Keratinocyte (primary cell): ENCODE measurements around the gene PHACTR1. TPM values are rescaled to one million over a fixed set of nuclear protein-coding genes. Genes with fewer than 3 reads are reported as not detected.

Experiments used
- DNase-seq: peaks from one replicate; pipeline ENCODE4 v3.0.0-alpha.2; 2011; ENCODE audit warnings: low read depth, missing footprints, low spot score
- FAIRE-seq: peaks from 2 replicates; lab custom pipeline; 2011; peaks lifted over from hg19 to GRCh38; lab: Jason Lieb, UNC
- H2AFZ ChIP-seq: 2 replicates; pipeline ENCODE4 v1.6.0; 2012; ENCODE audit warnings: low read length, control low read depth, inconsistent platforms; ENCODE audit not compliant: control insufficient read depth
- H3K27ac ChIP-seq: 2 replicates; pipeline ENCODE4 v1.5.1; 2011; ENCODE audit warnings: low read length; ENCODE audit not compliant: control insufficient read depth, insufficient read depth
- H3K27me3 ChIP-seq: 3 replicates; pipeline ENCODE4 v1.6.0; 2011; ENCODE audit warnings: low read length; ENCODE audit not compliant: control insufficient read depth, insufficient read depth; ENCODE audit errors: extremely low read depth
- H3K36me3 ChIP-seq, 2 experiments: 2 replicates in 1 of 2; 3 replicates in 1 of 2; pipeline ENCODE4 v1.5.1; 2011; ENCODE audit warnings: low read length in 2 of 2, mild to moderate bottlenecking in 1 of 2; ENCODE audit not compliant: control insufficient read depth in 2 of 2, insufficient read depth in 2 of 2; ENCODE audit errors: extremely low read depth in 1 of 2
- H3K4me1 ChIP-seq: 3 replicates; pipeline ENCODE4 v1.5.1; 2011; ENCODE audit warnings: low read length; ENCODE audit not compliant: control insufficient read depth, insufficient read depth; ENCODE audit errors: extremely low read depth
- H3K4me2 ChIP-seq: 3 replicates; pipeline ENCODE4 v1.6.0; 2011; ENCODE audit warnings: low read depth, low read length; ENCODE audit not compliant: control insufficient read depth, insufficient read depth; ENCODE audit errors: extremely low read depth
- H3K4me3 ChIP-seq, 3 experiments: fragments of 200-600 bp in 1 of 3; sonication (generic) in 1 of 3; 2 replicates in 2 of 3; 3 replicates in 1 of 3; pipeline ENCODE4 v1.5.1; 2011 to 2016; ENCODE audit warnings: low read length in 3 of 3, mild to moderate bottlenecking in 3 of 3, control low read depth in 2 of 3, inconsistent platforms in 1 of 3, low read depth in 1 of 3, mixed read lengths in 1 of 3, mixed run types in 1 of 3, moderate library complexity in 1 of 3; ENCODE audit not compliant: control insufficient read depth in 2 of 3, insufficient read depth in 2 of 3; ENCODE audit errors: extremely low read depth in 1 of 3
- H3K79me2 ChIP-seq: 2 replicates; pipeline ENCODE4 v1.6.0; 2012; ENCODE audit warnings: low read length; ENCODE audit not compliant: control insufficient read depth, insufficient read depth
- H3K9ac ChIP-seq: 3 replicates; pipeline ENCODE4 v1.6.0; 2011; ENCODE audit warnings: low read length; ENCODE audit not compliant: control insufficient read depth, insufficient read depth; ENCODE audit errors: extremely low read depth
- H3K9me1 ChIP-seq: 3 replicates; pipeline ENCODE4 v1.6.0; 2011; ENCODE audit warnings: low read length; ENCODE audit not compliant: control insufficient read depth, insufficient read depth; ENCODE audit errors: extremely low read depth
- H3K9me3 ChIP-seq: 2 replicates; pipeline ENCODE4 v1.5.1; 2012; ENCODE audit warnings: low read depth, low read length; ENCODE audit not compliant: control insufficient read depth
- H4K20me1 ChIP-seq: 3 replicates; pipeline ENCODE4 v1.6.0; 2011; ENCODE audit warnings: low read length; ENCODE audit not compliant: control insufficient read depth, insufficient read depth; ENCODE audit errors: extremely low read depth
- CTCF ChIP-seq, 3 experiments: IDR thresholded peaks in 1 of 3; conservative IDR thresholded peaks in 1 of 3; optimal IDR thresholded peaks in 1 of 3; 2 replicates in 2 of 3; 3 replicates in 1 of 3; pipeline versions ENCODE3 to v1.5.1; 2011; ENCODE audit warnings: low read length in 3 of 3, mild to moderate bottlenecking in 3 of 3, moderate library complexity in 2 of 3, control low read depth in 1 of 3, inconsistent platforms in 1 of 3; ENCODE audit not compliant: insufficient read depth in 2 of 3; ENCODE audit errors: extremely low read depth in 1 of 3
- EZH2 ChIP-seq: IDR thresholded peaks from one replicate; pipeline ENCODE4 v1.6.1; 2012; ENCODE audit warnings: inconsistent platforms, mild to moderate bottlenecking, low read length, moderate library complexity
- dilution Hi-C: fragments of 300-500 bp; cut with MboI; formaldehyde crosslinking; loops from one replicate; pipeline ENCODE4 v1.7.0; 2020; ENCODE audit warnings: low sequenced_read_pairs; ENCODE audit not compliant: extremely low pct_ligation_motif_present
- polyA plus RNA-seq, 5 experiments: library from polyadenylated mRNA; depleted of rRNA in 3 of 5; stranded (reverse) in 3 of 5; stranded (forward) in 1 of 5; unstranded in 1 of 5; fragments of >200 nt; gene quantifications; 1 replicate in 1 of 5; 2 replicates in 3 of 5; 3 replicates in 1 of 5; pipeline versions ENCODE4 v1.2.1 to v1.2.3, GENCODE V29; 2011 to 2012; ENCODE audit warnings: missing spikeins in 2 of 5, low read depth in 1 of 5, low replicate concordance in 1 of 5

PHACTR1 gene
- polyA plus RNA-seq, 1 donor (not counting 4 experiments of a cell fraction or from before 2014, with no cell fraction given), result 0.22 TPM

- H3K9me1 ChIP-seq, result no peaks in the 10 kb centered on the region
- no peaks in the 10 kb centered on the region for H3K9me3 ChIP-seq
- no peak overlapping the region for H3K27ac ChIP-seq
- H4K20me1 ChIP-seq, result no peaks in the 10 kb centered on the region
- H3K4me1 ChIP-seq, result no peaks in the 10 kb centered on the region
- H3K36me3 ChIP-seq, result no peaks in the 10 kb centered on the region
- no peaks in the 10 kb centered on the region for H3K27me3 ChIP-seq
- TF ChIP-seq EZH2 (no peak), CTCF (optimal IDR thresholded peaks at IDR 0.05 in 1 of 3, IDR thresholded peaks at IDR 0.05 in 1 of 3, conservative IDR thresholded peaks at IDR 0.05 in 1 of 3; ENCODE audit: extremely low read depth in 1 of 3, insufficient read depth in 2 of 3, low read length in 3 of 3) (no peak)
- no peaks in the 10 kb centered on the region for H3K79me2 ChIP-seq
- dilution Hi-C loops, result no loop called here
- FAIRE-seq, result no peak
- no peak for DNase-seq
- H3K9ac ChIP-seq, result no peak overlapping the region
- H3K4me2 ChIP-seq, result no peak overlapping the region
- no peak overlapping the region for H3K4me3 ChIP-seq
- no peak overlapping the region for H2AFZ ChIP-seq
These were observed 234.8 kb downstream of the PHACTR1 start for GRCh38 chr6:12951415-12951814.

DNA sequence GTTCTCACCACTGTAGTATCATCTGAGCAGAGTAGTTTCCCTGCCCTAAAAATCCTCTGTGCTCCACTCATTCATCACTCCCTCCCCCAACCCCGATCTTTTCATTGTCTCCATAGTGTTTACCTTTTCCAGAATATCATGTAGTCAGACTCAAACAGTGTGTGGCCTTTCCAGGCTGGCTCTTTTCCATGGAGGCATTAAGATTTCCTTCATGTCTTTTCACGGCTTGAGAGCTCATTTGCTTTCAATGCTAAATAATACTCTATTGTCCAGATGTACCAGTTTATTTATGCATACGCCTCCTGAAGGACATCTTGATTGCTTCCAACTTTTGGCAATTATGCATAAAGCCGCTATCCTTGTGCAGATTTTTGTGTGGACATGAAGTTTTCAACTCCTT lies 235.8 kb downstream of the PHACTR1 start:
- FAIRE-seq, result no peak
- H3K27ac ChIP-seq, result no peak overlapping the region
- dilution Hi-C loops, result no loop called here

More for the DNA sequence above, 235.8 kb downstream of the PHACTR1 start:
- TF ChIP-seq EZH2 (no peak), CTCF (optimal IDR thresholded peaks at IDR 0.05 in 1 of 3, IDR thresholded peaks at IDR 0.05 in 1 of 3, conservative IDR thresholded peaks at IDR 0.05 in 1 of 3; ENCODE audit: extremely low read depth in 1 of 3, insufficient read depth in 2 of 3, low read length in 3 of 3) (no peak)
- Histone ChIP-seq H3K9ac (no peak overlapping the region), H3K9me1 (no peaks in the 10 kb centered on the region), H3K9me3 (no peaks in the 10 kb centered on the region), H3K4me1 (no peaks in the 10 kb centered on the region), H3K4me2 (no peak overlapping the region), H2AFZ (no peak overlapping the region), H3K27me3 (no peaks in the 10 kb centered on the region), H4K20me1 (no peaks in the 10 kb centered on the region), H3K36me3 (no peaks in the 10 kb centered on the region), H3K79me2 (no peaks in the 10 kb centered on the region), H3K4me3 (no peak overlapping the region)
- no peak for DNase-seq
